HUDEP-2 (cell line): ENCODE data around the gene ARHGAP42.
A peak's percentile ranks its signal among the peaks of the same experiment; 100 is the strongest.
"Not testable (repeated sequence)": the region's sequence is repeated elsewhere in the genome, so short reads cannot be mapped to it uniquely, and the experiment has no call there.

Experiments
- DNase-seq, 76 experiments: peaks; one replicate each; lab custom pipeline; 2025; ENCODE audit not compliant: unreplicated experiment in 76 of 76; lab: John Stamatoyannopoulos, UW

Gene ARHGAP42

DNA sequence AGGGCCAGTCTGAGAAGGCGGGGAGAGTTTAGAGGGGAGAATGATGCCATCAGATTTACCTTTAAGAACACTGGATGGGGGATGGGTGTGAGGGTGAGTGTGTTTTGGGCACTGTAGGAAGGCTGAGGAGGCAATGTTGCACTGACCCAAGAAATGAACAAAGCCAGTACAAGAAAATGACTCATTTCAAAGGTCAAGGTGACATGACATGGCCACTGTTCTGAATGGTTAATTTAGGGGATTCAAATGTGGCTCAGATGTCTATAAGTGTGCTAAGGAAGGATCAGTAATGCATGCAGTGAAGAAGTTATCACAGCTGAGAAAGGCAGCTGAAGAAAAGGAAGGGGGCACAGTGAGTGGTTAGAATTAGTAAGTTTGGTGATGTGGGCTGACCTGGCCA is 312.7 kb downstream of the ARHGAP42 start:
- DNase-seq: no peak

DNA sequence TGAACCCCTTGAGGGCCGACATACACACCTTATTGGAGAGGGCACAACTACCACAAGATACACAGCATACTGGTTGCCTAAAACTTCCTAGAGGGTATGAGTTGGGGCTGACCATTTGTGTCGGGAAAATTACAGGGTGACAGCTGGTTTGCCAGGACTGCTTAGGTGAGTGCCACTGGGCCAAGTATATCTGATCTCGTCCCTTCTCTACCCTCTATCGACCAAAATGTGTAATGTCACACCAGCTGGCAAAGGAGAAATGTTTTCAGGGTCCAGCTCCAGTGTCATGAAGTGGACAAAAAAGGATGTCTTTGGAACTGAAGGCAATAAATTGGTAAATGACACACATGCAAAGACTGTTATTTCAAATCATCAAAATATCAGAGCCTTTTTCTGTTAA is 316.4 kb downstream of the ARHGAP42 start:
- DNase-seq: peak in 9 of 76 experiments; percentile 1 to 42 (median 28)

DNA sequence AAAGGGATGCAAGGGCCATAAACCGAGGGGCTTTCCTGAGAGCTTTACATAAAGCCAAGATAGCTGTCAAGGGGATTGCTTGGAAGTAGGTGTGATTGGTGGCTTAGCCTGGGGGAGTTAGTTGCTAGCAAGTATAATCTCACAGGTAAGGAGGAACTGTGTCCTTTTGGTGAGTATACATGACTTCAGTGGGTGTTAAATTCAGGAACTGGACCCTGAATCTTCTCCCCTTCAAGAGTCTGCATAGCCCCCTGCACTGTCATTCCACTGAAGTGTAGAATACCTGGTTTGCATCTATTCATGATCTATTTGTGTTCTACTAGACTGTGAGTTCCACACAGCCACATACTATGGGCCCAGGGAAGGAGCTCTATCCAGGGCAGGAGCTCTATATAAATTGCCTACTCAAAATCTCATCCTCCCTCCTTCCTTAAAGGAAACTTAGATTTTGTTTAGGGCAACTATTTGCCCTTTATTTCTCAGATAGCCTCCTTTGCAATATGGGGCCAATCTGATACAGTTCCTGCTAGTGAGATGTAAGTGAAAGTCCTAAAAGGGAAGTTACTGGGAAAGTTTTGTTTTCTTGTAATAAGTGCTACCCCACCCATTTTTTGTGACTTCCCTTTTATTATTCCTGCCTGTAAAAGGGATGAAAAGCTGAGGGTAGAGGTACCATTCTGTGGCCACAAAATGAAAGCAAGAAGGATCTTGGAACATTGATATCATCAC is 322.0 kb downstream of the ARHGAP42 start:
- DNase-seq: no peak

DNA sequence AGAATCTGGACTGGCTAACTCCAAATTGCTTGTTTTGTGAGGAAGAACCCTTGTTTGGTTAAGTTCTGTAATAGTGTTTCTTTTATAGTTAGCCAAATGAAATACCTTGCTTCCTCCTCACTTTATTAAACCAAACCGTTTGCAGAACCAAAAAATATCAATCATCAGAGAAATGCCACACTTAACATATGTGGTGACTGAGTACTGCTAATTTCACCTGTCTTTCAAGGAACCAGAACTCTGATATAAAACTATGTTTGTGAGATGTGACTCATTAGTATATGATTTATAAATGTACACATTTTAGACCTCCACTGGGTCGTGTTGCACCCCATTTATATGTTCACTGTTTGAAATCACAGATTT is 322.6 kb downstream of the ARHGAP42 start:
- no peak for DNase-seq

DNA sequence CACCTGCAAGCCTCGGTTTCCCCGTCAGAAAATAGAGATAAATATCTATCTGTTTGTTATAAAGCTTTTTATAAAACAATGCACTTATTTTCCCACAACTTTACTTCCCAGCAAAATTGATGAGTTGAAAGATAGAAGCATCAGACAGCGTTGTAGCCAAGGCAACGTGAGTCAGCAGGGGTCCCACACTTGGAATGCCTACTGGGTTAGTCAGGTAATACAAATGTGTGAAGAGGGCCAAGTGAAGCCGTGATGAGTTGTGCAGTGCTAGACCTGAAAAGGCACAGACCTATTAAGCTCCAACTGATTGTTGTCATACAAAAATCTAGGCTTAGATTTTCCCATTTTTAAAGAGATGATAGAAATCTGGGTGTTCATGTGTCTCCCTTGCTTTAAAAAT is 323.8 kb downstream of the ARHGAP42 start:
- no peak for DNase-seq

DNA sequence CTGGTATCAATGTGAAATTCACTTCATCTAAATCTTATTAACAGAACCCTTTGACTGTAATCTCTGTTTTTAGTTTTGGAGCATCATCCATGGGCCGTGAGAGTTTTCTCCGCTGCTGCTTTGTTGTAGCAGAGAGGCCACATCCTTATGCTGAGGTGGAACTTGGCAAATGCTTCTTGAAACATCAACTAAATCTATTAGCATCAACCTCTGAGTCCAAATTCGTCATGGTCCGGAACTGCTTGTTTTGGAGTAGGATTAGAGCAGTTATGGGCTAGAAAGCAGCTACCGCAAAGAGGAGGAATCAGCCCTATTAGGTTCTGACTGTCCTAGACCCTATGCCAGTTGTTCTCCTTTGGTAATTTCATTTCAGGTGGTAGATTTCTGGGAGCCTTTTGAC is 324.8 kb downstream of the ARHGAP42 start:
- DNase-seq: no peak

DNA sequence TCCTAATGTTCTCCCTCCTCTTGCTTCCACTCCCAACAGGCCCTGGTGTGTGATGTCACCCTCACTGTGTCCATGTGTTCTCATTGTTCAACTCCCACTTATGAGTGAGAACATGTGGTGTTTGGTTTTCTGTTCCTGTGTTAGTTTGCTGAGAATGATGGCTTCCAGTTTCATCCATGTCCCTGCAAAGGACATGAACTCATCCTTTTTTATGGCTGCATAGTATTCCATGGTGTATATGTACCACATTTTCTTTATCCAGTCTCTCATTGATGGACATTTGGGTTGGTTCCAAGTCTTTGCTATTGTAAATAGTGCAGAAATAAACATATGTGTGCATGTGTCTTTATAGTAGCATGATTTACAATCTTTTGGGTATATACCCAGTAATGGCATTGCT is 326.6 kb downstream of the ARHGAP42 start:
- DNase-seq: not testable (repeated sequence)

DNA sequence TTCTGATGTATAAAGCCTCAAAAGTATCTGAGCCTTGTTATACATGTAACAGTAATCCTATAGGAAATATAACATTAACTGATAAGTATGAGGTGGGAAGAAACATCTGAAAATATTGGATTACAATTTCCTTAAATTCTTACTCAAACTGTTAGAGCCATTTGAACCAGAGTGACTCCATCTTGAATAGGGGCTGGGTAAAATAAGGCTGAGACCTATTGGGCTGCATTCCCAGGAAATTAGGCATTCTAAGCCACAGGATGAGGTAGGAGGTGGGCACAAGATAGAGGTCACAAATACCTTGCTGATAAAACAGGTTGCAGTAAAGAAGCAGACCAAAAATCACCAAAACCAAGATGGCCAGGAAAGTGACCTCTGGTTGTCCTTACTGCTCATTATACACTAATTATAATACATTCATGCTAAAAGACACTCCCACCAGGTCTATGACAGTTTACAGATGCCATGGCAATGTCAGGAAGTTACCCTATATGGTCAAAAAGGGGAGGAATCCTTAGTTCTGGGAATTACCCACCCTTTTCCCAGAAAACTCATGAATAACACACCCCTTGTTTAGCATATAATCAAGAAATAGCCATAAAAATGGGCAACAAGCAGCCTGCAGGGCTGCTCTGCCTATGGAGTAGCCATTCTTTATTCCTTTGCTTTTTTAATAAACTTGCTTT is 327.7 kb downstream of the ARHGAP42 start:
- DNase-seq: peak in 2 of 76 experiments; percentile 3 to 18

DNA sequence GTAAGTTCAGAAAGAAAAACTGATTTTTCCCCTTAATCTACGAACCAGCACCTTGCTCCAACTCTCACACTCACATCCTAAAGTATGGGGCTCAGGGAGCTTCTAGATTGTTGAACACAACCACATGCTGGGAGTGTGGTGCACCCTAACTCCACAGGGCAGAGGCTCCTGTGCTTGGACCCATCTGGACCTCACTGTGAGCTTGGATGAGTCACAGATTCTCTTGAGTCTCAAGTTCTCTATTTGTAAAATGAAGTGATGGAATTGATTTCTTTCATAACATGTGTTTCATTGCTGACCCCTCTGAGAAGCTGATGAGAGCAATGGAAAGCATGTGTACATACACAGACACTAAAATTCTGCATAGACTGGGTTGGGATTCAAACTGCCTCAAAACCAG is 332.8 kb downstream of the ARHGAP42 start:
- DNase-seq: no peak

DNA sequence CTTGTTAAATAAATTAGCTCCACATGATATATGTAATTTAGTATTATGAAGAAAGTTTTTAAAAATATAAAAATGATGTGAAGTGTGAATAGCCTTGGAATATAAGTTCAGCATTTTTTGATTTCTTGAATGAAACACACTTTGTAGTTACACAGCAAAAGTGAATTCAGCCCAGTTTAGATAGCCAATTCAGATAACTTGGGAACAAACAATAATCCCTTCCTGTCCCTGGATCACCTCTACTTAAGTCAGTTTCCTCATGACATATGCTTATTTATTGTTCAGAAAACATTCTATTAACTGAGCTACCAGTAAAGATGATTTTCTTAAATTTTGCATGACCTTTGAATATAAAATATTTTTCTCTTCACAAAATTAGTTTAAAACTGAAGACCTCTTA is 335.2 kb downstream of the ARHGAP42 start:
- DNase-seq: no peak

DNA sequence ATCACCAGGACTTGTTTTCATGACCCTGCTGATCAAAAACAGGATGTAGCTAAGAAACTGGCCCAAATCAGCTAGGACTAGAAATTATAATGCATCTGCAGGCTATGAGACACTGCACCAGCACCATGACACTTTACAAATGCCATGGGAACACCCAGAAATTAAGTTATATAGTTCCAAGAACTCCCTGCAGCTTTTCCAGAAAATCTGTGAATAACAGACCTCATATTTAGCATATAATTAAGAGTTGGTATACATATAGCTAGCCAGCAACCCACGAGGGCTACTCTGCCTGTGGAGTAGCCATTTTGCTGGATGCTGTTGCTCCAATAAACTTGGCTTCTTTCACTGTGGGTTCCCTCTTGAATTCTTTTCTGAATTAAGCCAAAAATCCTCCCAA is 341.6 kb downstream of the ARHGAP42 start:
- DNase-seq: peak in 1 of 76 experiments; percentile 5

DNA sequence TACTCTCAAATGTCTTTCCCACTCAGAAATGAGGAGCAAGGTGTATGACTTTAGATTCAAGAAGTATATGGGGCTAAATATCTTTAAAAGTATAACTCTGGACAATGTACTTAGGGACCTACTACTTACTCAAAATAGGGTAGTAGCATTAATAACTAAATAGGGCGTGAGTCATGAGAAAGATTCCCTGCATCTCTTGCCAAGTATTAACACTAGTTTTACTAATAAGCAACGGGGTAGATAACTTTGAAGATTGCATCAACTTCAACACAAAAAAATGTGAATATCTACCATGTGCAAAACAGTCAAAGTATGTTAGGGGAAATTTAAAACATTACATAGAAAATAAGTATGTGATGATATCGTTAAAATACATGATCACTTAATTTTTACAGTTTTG is 342.9 kb downstream of the ARHGAP42 start:
- DNase-seq: no peak

DNA sequence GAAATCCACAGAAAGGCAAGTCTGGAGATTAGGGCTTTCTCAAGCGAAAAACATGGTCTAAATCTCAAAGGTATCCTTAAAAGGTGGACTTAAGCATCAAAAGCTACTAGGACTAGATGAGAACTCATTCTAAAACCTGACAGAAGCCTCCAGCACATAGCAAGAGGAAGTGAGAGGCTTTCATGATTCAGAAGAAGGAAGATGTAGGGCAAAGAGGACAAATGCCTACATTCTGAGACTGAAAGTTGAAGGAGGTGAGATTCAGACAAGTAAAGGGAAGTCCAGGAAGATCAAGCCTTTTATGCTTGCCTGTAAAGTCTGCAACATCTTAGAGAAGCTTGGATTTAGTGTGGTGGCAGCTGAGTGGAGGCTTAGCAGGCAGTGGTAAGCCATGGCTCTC is 343.6 kb downstream of the ARHGAP42 start:
- DNase-seq: no peak

DNA sequence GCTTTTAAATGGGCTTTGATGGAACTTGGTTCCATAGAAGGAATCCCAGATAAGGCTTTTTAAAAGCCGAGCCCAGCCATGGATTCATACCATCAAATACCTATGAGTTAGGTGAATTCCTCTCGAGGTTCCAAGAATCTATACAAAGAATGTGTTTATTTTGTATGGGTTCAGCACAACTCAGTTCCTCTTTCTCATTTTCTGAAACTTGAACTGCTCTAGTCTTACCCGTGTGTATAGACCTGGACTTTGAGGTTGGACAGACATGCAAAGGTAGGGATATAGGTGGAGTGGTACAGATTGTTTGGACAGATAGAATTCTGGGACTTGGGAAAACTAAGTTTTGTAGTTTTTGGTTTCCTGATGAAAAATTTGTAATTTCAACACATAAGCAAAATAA is 344.6 kb downstream of the ARHGAP42 start:
- no peak for DNase-seq

DNA sequence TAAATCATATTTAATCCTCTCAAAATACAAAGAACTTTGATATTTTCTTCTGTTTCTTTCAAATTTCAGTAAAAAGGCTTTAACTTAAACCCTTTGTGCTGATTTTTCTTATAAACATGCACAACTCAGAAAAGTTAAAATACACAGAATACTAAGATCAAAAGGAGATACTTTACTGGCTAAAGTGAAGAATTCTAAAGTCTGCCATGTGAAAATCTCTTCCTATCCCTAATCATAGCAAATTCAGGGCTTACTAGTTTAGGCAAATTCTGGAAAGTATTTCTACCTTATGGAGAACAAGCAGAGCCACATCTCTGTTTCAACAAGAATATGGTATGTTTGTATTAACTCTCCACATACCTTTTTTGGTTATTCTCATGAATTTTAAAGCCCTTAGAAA is 345.9 kb downstream of the ARHGAP42 start:
- DNase-seq: no peak

DNA sequence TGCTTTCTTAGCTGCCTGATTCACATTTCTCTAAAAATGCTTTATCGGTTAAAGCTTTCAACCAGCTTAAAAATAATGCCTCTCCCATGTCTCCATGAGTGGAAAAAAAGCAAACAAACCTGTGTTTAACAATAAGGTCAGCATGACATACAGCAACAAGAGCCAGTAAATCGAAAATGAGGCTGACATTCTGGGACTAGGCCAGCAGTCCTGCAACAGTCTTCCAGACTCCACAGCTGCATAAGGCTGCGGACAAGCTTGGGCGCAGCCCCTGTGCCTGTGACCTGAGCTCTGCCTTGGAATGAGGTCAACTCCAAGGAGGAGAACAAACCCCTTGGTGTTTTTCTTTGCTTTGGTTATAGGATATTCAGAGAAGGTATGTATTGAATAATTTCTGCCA is 347.0 kb downstream of the ARHGAP42 start:
- no peak for DNase-seq

DNA sequence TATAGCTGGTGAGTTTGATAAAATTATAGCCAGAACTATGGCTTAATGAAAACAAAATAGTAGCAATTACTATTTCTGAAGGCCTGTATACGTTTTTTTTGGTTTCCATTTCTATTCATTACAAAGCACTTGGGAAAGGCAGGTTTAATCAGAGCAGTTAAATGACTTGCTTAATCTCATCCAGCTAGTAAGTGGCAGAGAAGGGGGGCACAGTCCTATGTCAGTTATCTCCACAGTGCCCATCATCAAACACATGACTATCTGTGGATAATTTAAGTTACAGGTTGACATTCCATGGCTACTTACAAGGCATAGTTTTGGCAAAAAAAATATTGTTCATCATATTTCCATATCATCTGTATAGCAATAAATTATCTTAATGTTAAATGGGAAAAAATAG is 348.8 kb downstream of the ARHGAP42 start:
- no peak for DNase-seq
